Osteocyte (in vitro differentiated cells): ENCODE data around the gene BTBD17. TPM values are rescaled to one million over a fixed set of nuclear protein-coding genes. Genes with fewer than 3 reads are reported as not detected.

Source experiments
- DNase-seq: peaks from one replicate; pipeline ENCODE4 v3.0.0; 2021; ENCODE audit warnings: mixed read lengths; ENCODE audit not compliant: unreplicated experiment; ENCODE audit errors: extremely low spot score
- H3K27ac Mint-ChIP-seq: one replicate; pipeline ENCODE4 v1.8.0; 2021; ENCODE audit warnings: mild to moderate bottlenecking, mixed read lengths; ENCODE audit not compliant: unreplicated experiment
- H3K27me3 Mint-ChIP-seq: one replicate; pipeline ENCODE4 v1.8.0; 2021; ENCODE audit warnings: mixed read lengths; ENCODE audit not compliant: unreplicated experiment
- H3K36me3 Mint-ChIP-seq: one replicate; pipeline ENCODE4 v1.8.0; 2021; ENCODE audit warnings: mixed read lengths; ENCODE audit not compliant: unreplicated experiment
- H3K4me1 Mint-ChIP-seq: one replicate; pipeline ENCODE4 v1.8.0; 2021; ENCODE audit warnings: mixed read lengths; ENCODE audit not compliant: unreplicated experiment
- H3K4me3 Mint-ChIP-seq: one replicate; pipeline ENCODE4 v1.8.0; 2021; ENCODE audit warnings: mild to moderate bottlenecking, moderate library complexity, mixed read lengths; ENCODE audit not compliant: unreplicated experiment
- H3K9me3 Mint-ChIP-seq: one replicate; pipeline ENCODE4 v1.8.0; 2021; ENCODE audit warnings: mixed read lengths; ENCODE audit not compliant: unreplicated experiment
- CTCF ChIP-seq: fragments of 200-600 bp; sonication (generic); IDR thresholded peaks from 2 replicates; pipeline ENCODE4 v1.5.0; 2021; ENCODE audit warnings: antibody characterized with exemption, mild to moderate bottlenecking, moderate library complexity
- total RNA-seq: library from RNA; stranded (reverse); gene quantifications from 2 replicates; pipeline ENCODE4 v1.2.1, GENCODE V29; 2021

Gene BTBD17
- total RNA-seq, 1 donor from 2014 or later = not detected

DNA sequence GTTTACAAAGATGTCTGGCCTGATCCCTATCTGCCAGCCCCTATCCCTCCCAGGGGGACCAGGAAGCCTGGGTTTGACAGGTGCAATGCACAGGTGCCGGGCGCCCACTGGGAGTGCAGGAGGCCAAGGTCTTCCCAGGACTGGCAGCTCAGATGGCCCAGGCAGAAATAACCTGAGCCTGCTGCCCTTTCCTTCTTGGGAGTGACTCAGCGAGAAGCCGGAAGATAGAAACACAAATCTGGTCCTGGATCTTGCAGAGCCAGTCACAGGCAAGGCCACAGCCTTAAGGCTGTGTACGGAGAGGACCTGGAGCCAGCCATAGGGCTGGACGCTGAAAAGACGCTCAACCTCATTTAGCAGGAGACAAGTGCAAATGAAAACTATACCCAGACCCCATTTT, 33.3 kb upstream of the BTBD17 start:
- H3K36me3 Mint-ChIP-seq = no peaks in the 10 kb centered on the region
- H3K27me3 Mint-ChIP-seq = peaks cover 10% of the 10 kb centered on the region
- H3K27ac Mint-ChIP-seq = no peak overlapping the region
- H3K4me3 Mint-ChIP-seq = no peak overlapping the region
- H3K9me3 Mint-ChIP-seq = no peaks in the 10 kb centered on the region
- DNase-seq = no peak
- H3K4me1 Mint-ChIP-seq = peaks cover 14% of the 10 kb centered on the region
- TF ChIP-seq CTCF = no peak

GRCh38 chr17:74394275-74394950, 32.7 kb upstream of the BTBD17 start:
- Mint-ChIP-seq H3K4me1 (peaks cover 14% of the 10 kb centered on the region), H3K27ac (no peak overlapping the region), H3K9me3 (no peaks in the 10 kb centered on the region), H3K4me3 (no peak overlapping the region), H3K27me3 (peaks cover 10% of the 10 kb centered on the region), H3K36me3 (no peaks in the 10 kb centered on the region)
- TF ChIP-seq CTCF = no peak
- no peak for DNase-seq

GRCh38 chr17:74393346-74393942, 31.8 kb upstream of the BTBD17 start:
- peaks cover 14% of the 10 kb centered on the region for H3K4me1 Mint-ChIP-seq
- no peak for DNase-seq
- no peaks in the 10 kb centered on the region for H3K36me3 Mint-ChIP-seq
- H3K4me3 Mint-ChIP-seq = no peak overlapping the region
- TF ChIP-seq CTCF = no peak
- H3K9me3 Mint-ChIP-seq = no peaks in the 10 kb centered on the region
- H3K27me3 Mint-ChIP-seq = peaks cover 10% of the 10 kb centered on the region
- H3K27ac Mint-ChIP-seq = no peak overlapping the region

- DNase-seq = no peak
Measured at GRCh38 chr17:74392848-74393247, 31.2 kb upstream of the BTBD17 start.

More at GRCh38 chr17:74392848-74393247, 31.2 kb upstream of the BTBD17 start:
- H3K36me3 Mint-ChIP-seq = no peaks in the 10 kb centered on the region
- H3K27me3 Mint-ChIP-seq = peaks cover 10% of the 10 kb centered on the region
- peaks cover 14% of the 10 kb centered on the region for H3K4me1 Mint-ChIP-seq
- no peaks in the 10 kb centered on the region for H3K9me3 Mint-ChIP-seq
- H3K27ac Mint-ChIP-seq = no peak overlapping the region
- no peak overlapping the region for H3K4me3 Mint-ChIP-seq
- no peak for TF ChIP-seq CTCF
